Neural crest cell (in vitro differentiated cells): ENCODE measurements around the gene CNST. TPM values are rescaled to one million over a fixed set of nuclear protein-coding genes. Genes with fewer than 3 reads are reported as not detected.

Experiments
- DNase-seq: peaks from one replicate; pipeline ENCODE4 v3.0.0; 2021; ENCODE audit warnings: low read depth, mixed read lengths, low spot score
- H3K27ac Mint-ChIP-seq: one replicate; pipeline ENCODE4 v1.8.0; 2021; ENCODE audit warnings: mild to moderate bottlenecking, mixed read lengths; ENCODE audit not compliant: unreplicated experiment
- H3K27me3 Mint-ChIP-seq: 2 replicates; pipeline ENCODE4 v1.8.0; 2021; ENCODE audit warnings: low read depth, mild to moderate bottlenecking, mixed read lengths
- H3K36me3 Mint-ChIP-seq: 2 replicates; pipeline ENCODE4 v1.8.0; 2021; ENCODE audit warnings: low read depth, mild to moderate bottlenecking, mixed read lengths
- H3K4me1 Mint-ChIP-seq: 2 replicates; pipeline ENCODE4 v1.8.0; 2021; ENCODE audit warnings: mixed read lengths
- H3K4me3 Mint-ChIP-seq: one replicate; pipeline ENCODE4 v1.8.0; 2021; ENCODE audit warnings: mild to moderate bottlenecking, mixed read lengths
- H3K9me3 Mint-ChIP-seq: 2 replicates; pipeline ENCODE4 v1.8.0; 2021; ENCODE audit warnings: mixed read lengths
- CTCF ChIP-seq: fragments of 200-600 bp; sonication (generic); conservative IDR thresholded peaks from 2 replicates; pipeline ENCODE4 v1.5.0; 2021; ENCODE audit warnings: antibody characterized with exemption, mild to moderate bottlenecking
- long read RNA-seq: library from polyadenylated mRNA; unstranded; transcript quantifications from one replicate; pipeline ENCODE4 v2.0.0, GENCODE V29; 2020
- total RNA-seq: library from RNA; stranded (reverse); gene quantifications from 2 replicates; pipeline ENCODE4 v1.2.1, GENCODE V29; 2021

Gene CNST
- 20.5 and 21.6 TPM in 2 replicates for total RNA-seq
- long read RNA-seq, partial matches to known transcripts = 25 of 30 reads
- long read RNA-seq, other reads (novel, unspliced or antisense) = 5 of 30 reads

- no peaks in the 10 kb centered on the region for H3K36me3 Mint-ChIP-seq
- H3K4me1 Mint-ChIP-seq = peaks cover 30% of the 10 kb centered on the region
- no peaks in the 10 kb centered on the region for H3K9me3 Mint-ChIP-seq
- H3K4me3 Mint-ChIP-seq = peak within 1 kb of the TSS; percentile 99
- no peak for TF ChIP-seq CTCF
- no peaks in the 10 kb centered on the region for H3K27me3 Mint-ChIP-seq
- DNase-seq = peak; percentile 96
- peak within 1 kb of the TSS; percentile 91 for H3K27ac Mint-ChIP-seq
These were observed at the start of gene CNST, which contains the start of gene TFB2M for GRCh38 chr1:246566128-246566812. CNST (plus strand) TSS chr1:246566456; CDS start chr1:246591563, 25,107 bp downstream. TFB2M (minus strand) TSS chr1:246566261; CDS start chr1:246566138, 123 bp downstream.

GRCh38 chr1:246517391-246517790 is 48.9 kb upstream of the CNST start:
- peaks cover 6% of the 10 kb centered on the region for H3K9me3 Mint-ChIP-seq
- no peaks in the 10 kb centered on the region for H3K4me1 Mint-ChIP-seq
- no peak for DNase-seq
- TF ChIP-seq CTCF = no peak
- H3K4me3 Mint-ChIP-seq = no peak overlapping the region
- no peaks in the 10 kb centered on the region for H3K36me3 Mint-ChIP-seq
- no peaks in the 10 kb centered on the region for H3K27me3 Mint-ChIP-seq
- H3K27ac Mint-ChIP-seq = no peak overlapping the region

- Mint-ChIP-seq H3K4me3 (no peak overlapping the region), H3K27me3 (no peaks in the 10 kb centered on the region), H3K9me3 (peaks cover 6% of the 10 kb centered on the region), H3K36me3 (no peaks in the 10 kb centered on the region), H3K4me1 (no peaks in the 10 kb centered on the region), H3K27ac (no peak overlapping the region)
- no peak for TF ChIP-seq CTCF
- no peak for DNase-seq
These were observed 47.6 kb upstream of the CNST start for GRCh38 chr1:246518456-246519205.

- H3K4me3 Mint-ChIP-seq = no peak overlapping the region
- peaks cover 3% of the 10 kb centered on the region for H3K9me3 Mint-ChIP-seq
- TF ChIP-seq CTCF = no peak
- no peaks in the 10 kb centered on the region for H3K36me3 Mint-ChIP-seq
- H3K27me3 Mint-ChIP-seq = no peaks in the 10 kb centered on the region
- no peaks in the 10 kb centered on the region for H3K4me1 Mint-ChIP-seq
- H3K27ac Mint-ChIP-seq = no peak overlapping the region
- no peak for DNase-seq
These were observed 46.7 kb upstream of the CNST start for GRCh38 chr1:246519514-246519913.

- no peak overlapping the region for H3K27ac Mint-ChIP-seq
- H3K4me1 Mint-ChIP-seq = no peaks in the 10 kb centered on the region
These were observed 39.9 kb upstream of the CNST start for GRCh38 chr1:246526380-246526779.

More at GRCh38 chr1:246526380-246526779, 39.9 kb upstream of the CNST start:
- no peak for TF ChIP-seq CTCF
- peaks cover 14% of the 10 kb centered on the region for H3K9me3 Mint-ChIP-seq
- no peak for DNase-seq
- peaks cover 2% of the 10 kb centered on the region for H3K36me3 Mint-ChIP-seq
- H3K4me3 Mint-ChIP-seq = no peak overlapping the region
- peaks cover 4% of the 10 kb centered on the region for H3K27me3 Mint-ChIP-seq
